Measurements from ENCODE around the gene KPRP. TPM values are rescaled to one million over a fixed set of nuclear protein-coding genes. Genes with fewer than 3 reads are reported as not detected.

The KPRP gene
- total and polyA plus RNA-seq, 7 experiments from 2014 or later = not detected

DNA sequence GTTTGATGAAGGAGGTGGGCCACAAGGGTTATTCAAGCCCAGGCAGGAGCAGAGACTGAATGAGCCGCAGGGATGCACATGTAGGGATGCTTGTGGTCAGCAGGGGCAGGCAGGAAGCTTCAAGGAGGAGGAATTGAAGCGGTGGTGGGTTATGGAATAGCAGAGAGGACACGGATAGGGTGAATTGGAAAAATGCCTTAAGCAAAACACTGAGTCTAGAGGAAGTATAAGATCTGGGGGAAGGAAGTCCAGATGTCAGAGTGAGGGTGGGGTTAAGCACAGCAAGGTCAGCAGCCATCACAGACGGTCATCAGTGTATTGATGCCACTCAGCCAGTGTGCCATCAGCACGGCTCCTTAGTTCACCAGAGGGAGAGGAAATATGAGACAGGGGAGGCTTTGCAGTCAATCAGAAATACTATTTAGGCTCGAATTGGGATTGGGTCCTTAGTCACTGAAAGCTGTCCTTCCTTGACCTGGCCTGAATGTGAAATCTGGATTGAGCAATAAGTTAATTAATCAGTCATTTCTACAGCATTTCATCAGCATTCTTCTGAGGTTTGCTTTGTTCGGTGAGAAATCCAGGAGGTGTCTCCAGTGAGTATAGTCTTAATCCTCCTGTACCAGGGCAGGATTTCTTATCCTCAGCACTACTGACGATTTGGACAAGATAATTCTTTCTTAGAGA is 11.2 kb downstream of the KPRP start:
- intact Hi-C loops (cut with micrococcal nuclease) = no loop called here
- H3K4me3 Mint-ChIP-seq = no peak overlapping the region
- CTCF ChIA-PET = no interaction called here

DNA sequence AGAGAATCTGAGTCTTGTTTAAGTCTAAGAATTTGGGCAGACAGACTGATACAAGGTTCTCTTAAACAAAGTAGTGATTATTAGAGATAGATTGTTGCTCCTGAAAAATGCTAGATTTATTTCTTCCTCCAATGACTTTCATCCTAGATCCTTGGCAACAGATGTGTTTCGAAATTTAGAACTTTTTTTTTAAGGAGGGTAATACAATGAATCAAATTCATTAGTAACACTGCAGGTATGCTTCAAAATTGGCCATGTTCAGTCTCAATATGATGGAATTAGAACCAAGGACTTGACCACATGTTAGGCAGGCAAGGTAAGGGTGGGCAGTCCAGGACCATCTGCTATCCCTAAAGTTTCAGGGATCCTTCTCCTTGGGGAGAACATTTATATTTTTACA is 12.6 kb downstream of the KPRP start:
- Mint-ChIP-seq H3K9me3 (peaks cover 0 to 11% (median 3%) of the 10 kb centered on the region in 11 donors), H3K4me1 (no peaks in the 10 kb centered on the region), H3K27ac (no peak overlapping the region), H3K36me3 (peaks cover 0 to 2% (median 0%) of the 10 kb centered on the region in 5 donors), H3K4me3 (no peak overlapping the region), H3K27me3 (peaks cover 0 to 34% (median 21%) of the 10 kb centered on the region in 5 donors)
- ChIA-PET POLR2A (no interaction called here), CTCF (no interaction called here)
- no peaks in the 10 kb centered on the region for H3K4me1 ChIP-seq (ENCODE audit: control insufficient read depth in 2 of 2, insufficient read depth in 2 of 2, low read length in 2 of 2)
- intact Hi-C loops (cut with micrococcal nuclease) = no loop called here
- ATAC-seq (no peak), DNase-seq (no peak)
- no peaks in the 10 kb centered on the region for H3K9me3 ChIP-seq (ENCODE audit: control insufficient read depth in 2 of 3, low read length in 3 of 3)
- no peaks in the 10 kb centered on the region for H3K36me3 ChIP-seq (ENCODE audit: control insufficient read depth in 2 of 3, insufficient read depth in 3 of 3, low read length in 3 of 3)
- H3K4me3 ChIP-seq (ENCODE audit: low read length) = no peak overlapping the region
- no peak overlapping the region for H3K27ac ChIP-seq (ENCODE audit: low read depth, low read length)
- no peaks in the 10 kb centered on the region for H3K27me3 ChIP-seq (ENCODE audit: control insufficient read depth in 2 of 2, insufficient read depth in 2 of 2, low read length in 2 of 2)

More for the DNA sequence above, 11.2 kb downstream of the KPRP start:
- H3K4me3 ChIP-seq (ENCODE audit: low read length) = no peak overlapping the region
- no peaks in the 10 kb centered on the region for H3K9me3 ChIP-seq (ENCODE audit: control insufficient read depth in 2 of 3, low read length in 3 of 3)
- POLR2A ChIA-PET = no interaction called here
- H3K36me3 ChIP-seq (ENCODE audit: control insufficient read depth in 2 of 3, insufficient read depth in 3 of 3, low read length in 3 of 3) = no peaks in the 10 kb centered on the region
- no peaks in the 10 kb centered on the region for H3K27me3 ChIP-seq (ENCODE audit: control insufficient read depth in 2 of 2, insufficient read depth in 2 of 2, low read length in 2 of 2)
- no peak overlapping the region for H3K27ac Mint-ChIP-seq
- H3K27me3 Mint-ChIP-seq = peaks cover 0 to 30% (median 14%) of the 10 kb centered on the region in 5 donors
- ATAC-seq = no peak
- H3K4me1 Mint-ChIP-seq = no peaks in the 10 kb centered on the region
- H3K4me1 ChIP-seq (ENCODE audit: control insufficient read depth in 2 of 2, insufficient read depth in 2 of 2, low read length in 2 of 2) = no peaks in the 10 kb centered on the region
- DNase-seq = no peak
- no peak overlapping the region for H3K27ac ChIP-seq (ENCODE audit: low read depth, low read length)
- peaks cover 0 to 3% (median 0%) of the 10 kb centered on the region in 5 donors for H3K36me3 Mint-ChIP-seq
- peaks cover 0 to 7% (median 2%) of the 10 kb centered on the region in 11 donors for H3K9me3 Mint-ChIP-seq

DNA sequence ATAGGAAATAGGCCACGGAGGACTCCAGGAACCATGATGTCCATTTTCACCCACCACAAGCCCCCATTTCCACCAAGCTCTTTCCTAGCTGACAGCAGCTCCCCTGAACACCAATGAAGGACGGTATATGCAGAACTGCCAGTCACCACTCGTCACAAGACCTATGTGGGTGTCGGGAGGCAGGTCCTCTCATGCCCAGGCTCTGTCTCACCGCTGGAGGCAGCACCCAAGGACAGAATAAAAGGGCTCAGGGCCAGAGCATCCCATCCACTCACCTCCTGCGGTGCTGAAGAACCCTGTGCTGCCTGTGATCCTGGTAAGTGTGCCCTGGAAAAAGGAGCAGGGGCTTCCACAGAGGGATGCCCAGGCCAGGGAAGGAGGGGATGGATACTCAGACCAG is 17.1 kb downstream of the KPRP start, which contains the start of gene LCE1F:
LCE1F (plus strand) TSS at position 266 of the 400 bp plus-strand sequence. CDS start 1,232 bp downstream, outside the sequence.
- no peak within 1 kb of the TSS for H3K4me3 Mint-ChIP-seq
- H3K4me1 ChIP-seq (ENCODE audit: control insufficient read depth in 2 of 2, insufficient read depth in 2 of 2, low read length in 2 of 2) = no peaks in the 10 kb centered on the region
- intact Hi-C loops (cut with micrococcal nuclease) = no loop called here
- ATAC-seq = no peak
- H3K27ac Mint-ChIP-seq = no peak within 1 kb of the TSS
- ChIA-PET POLR2A (no interaction called here), CTCF (no interaction called here)
- no peak for DNase-seq
- no peaks in the 10 kb centered on the region for H3K4me1 Mint-ChIP-seq
- no peak within 1 kb of the TSS for H3K4me3 ChIP-seq (ENCODE audit: low read length)
- H3K9me3 ChIP-seq (ENCODE audit: control insufficient read depth in 2 of 3, low read length in 3 of 3) = no peaks in the 10 kb centered on the region
- H3K27ac ChIP-seq (ENCODE audit: low read depth, low read length) = no peak within 1 kb of the TSS
- H3K27me3 Mint-ChIP-seq = peaks cover 4 to 47% (median 33%) of the 10 kb centered on the region in 5 donors
- H3K36me3 ChIP-seq (ENCODE audit: control insufficient read depth in 2 of 3, insufficient read depth in 3 of 3, low read length in 3 of 3) = no peaks in the 10 kb centered on the region
- H3K36me3 Mint-ChIP-seq = no peaks in the 10 kb centered on the region
- no peaks in the 10 kb centered on the region for H3K27me3 ChIP-seq (ENCODE audit: control insufficient read depth in 2 of 2, insufficient read depth in 2 of 2, low read length in 2 of 2)
- H3K9me3 Mint-ChIP-seq = peaks cover 0 to 11% (median 3%) of the 10 kb centered on the region in 11 donors

DNA sequence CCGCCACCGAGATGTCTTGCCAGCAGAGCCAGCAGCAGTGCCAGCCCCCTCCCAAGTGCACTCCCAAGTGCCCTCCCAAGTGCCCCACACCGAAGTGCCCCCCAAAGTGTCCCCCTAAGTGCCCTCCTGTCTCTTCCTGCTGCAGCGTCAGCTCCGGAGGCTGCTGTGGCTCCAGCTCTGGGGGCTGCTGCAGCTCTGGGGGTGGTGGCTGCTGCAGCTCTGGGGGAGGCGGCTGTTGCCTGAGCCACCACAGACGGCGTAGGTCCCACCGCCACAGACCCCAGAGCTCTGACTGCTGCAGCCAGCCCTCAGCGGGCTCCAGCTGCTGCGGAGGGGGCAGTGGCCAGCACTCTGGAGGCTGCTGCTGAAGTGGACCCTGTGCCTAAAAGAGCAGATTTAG is 18.5 kb downstream of the KPRP start:
- CTCF ChIA-PET = no interaction called here
- Histone ChIP-seq H3K27me3 (ENCODE audit: control insufficient read depth in 2 of 2, insufficient read depth in 2 of 2, low read length in 2 of 2) (no peaks in the 10 kb centered on the region), H3K4me1 (ENCODE audit: control insufficient read depth in 2 of 2, insufficient read depth in 2 of 2, low read length in 2 of 2) (no peaks in the 10 kb centered on the region), H3K36me3 (ENCODE audit: control insufficient read depth in 2 of 3, insufficient read depth in 3 of 3, low read length in 3 of 3) (no peaks in the 10 kb centered on the region), H3K9me3 (ENCODE audit: control insufficient read depth in 2 of 3, low read length in 3 of 3) (no peaks in the 10 kb centered on the region), H3K4me3 (ENCODE audit: low read length) (no peak overlapping the region), H3K27ac (ENCODE audit: low read depth, low read length) (no peak overlapping the region)
- Mint-ChIP-seq H3K4me3 (no peak overlapping the region), H3K4me1 (no peaks in the 10 kb centered on the region), H3K9me3 (peaks cover 0 to 11% (median 3%) of the 10 kb centered on the region in 11 donors), H3K27ac (no peak overlapping the region), H3K27me3 (peaks cover 6 to 53% (median 37%) of the 10 kb centered on the region in 5 donors), H3K36me3 (no peaks in the 10 kb centered on the region)
- DNase-seq (no peak), ATAC-seq (no peak)
- intact Hi-C loops (cut with micrococcal nuclease) = no loop called here
- POLR2A ChIA-PET = no interaction called here

DNA sequence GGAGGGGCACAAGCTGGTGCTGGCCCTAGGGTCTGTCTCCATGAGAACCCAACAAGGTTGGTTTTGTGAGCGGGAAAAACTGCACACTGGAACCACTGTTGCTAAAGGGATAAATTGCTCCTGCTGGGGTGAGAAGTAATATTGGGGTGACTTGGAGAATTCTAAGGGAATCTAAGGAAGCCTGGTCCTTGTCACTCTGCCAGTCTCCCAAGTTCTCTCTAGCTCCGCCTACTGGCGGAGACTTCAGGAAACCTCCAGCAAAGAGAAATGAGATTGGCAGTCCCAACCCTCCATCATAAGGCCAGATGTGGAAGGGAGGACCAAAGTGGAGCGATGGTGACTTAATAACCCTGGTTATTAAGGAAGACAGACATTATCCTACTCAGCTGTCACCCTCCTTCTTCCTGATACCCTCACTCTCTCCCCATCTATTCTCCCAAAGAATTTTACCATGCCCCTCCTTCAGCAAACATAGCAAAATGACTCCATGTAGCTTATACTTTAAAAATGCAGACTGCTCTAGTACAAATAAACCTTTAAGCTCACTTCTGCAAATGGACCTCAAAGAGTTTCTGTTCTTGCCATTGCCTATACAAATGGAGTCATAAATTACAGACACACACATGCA is 19.8 kb downstream of the KPRP start:
- no peak overlapping the region for H3K4me3 Mint-ChIP-seq
- H3K36me3 Mint-ChIP-seq = no peaks in the 10 kb centered on the region
- Histone ChIP-seq H3K27me3 (ENCODE audit: control insufficient read depth in 2 of 2, insufficient read depth in 2 of 2, low read length in 2 of 2) (no peaks in the 10 kb centered on the region), H3K9me3 (ENCODE audit: control insufficient read depth in 2 of 3, low read length in 3 of 3) (no peaks in the 10 kb centered on the region), H3K36me3 (ENCODE audit: control insufficient read depth in 2 of 3, insufficient read depth in 3 of 3, low read length in 3 of 3) (no peaks in the 10 kb centered on the region), H3K4me3 (ENCODE audit: low read length) (no peak overlapping the region), H3K27ac (ENCODE audit: low read depth, low read length) (no peak overlapping the region), H3K4me1 (ENCODE audit: control insufficient read depth in 2 of 2, insufficient read depth in 2 of 2, low read length in 2 of 2) (no peaks in the 10 kb centered on the region)
- ChIA-PET CTCF (no interaction called here), POLR2A (no interaction called here)
- H3K27ac Mint-ChIP-seq = no peak overlapping the region
- no peaks in the 10 kb centered on the region for H3K4me1 Mint-ChIP-seq
- ATAC-seq (no peak), DNase-seq (no peak)
- intact Hi-C loops (cut with micrococcal nuclease) = no loop called here
- H3K27me3 Mint-ChIP-seq = peaks cover 6 to 62% (median 44%) of the 10 kb centered on the region in 5 donors
- H3K9me3 Mint-ChIP-seq = peaks cover 0 to 11% (median 2%) of the 10 kb centered on the region in 11 donors

DNA sequence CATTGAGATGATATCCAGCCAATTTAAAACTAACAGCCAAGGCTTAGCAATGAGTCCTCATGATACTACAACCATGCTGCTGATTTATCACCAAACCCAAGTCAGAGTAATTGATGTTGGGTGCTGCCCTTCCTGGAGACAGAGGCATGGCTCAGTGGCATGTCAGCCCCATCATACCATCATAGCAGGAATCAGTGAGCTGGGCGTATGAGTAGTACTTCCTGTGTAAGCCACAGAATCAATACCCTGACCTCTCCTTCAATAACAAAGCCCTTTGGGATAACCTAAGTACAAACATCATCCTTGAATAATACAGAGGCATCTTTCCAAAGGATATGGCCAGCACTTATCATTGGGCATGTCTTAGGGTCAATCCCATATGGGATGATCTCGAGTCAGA is 25.3 kb downstream of the KPRP start:
- DNase-seq (no peak), ATAC-seq (no peak)
- Mint-ChIP-seq H3K27ac (no peak overlapping the region), H3K9me3 (peaks cover 0 to 3% (median 0%) of the 10 kb centered on the region in 11 donors), H3K4me3 (no peak overlapping the region), H3K36me3 (no peaks in the 10 kb centered on the region), H3K4me1 (no peaks in the 10 kb centered on the region), H3K27me3 (peaks cover 19 to 74% (median 60%) of the 10 kb centered on the region in 5 donors)
- ChIA-PET CTCF (no interaction called here), POLR2A (no interaction called here)
- H3K9me3 ChIP-seq (ENCODE audit: control insufficient read depth in 2 of 3, low read length in 3 of 3) = no peaks in the 10 kb centered on the region
- H3K4me1 ChIP-seq (ENCODE audit: control insufficient read depth in 2 of 2, insufficient read depth in 2 of 2, low read length in 2 of 2) = no peaks in the 10 kb centered on the region
- intact Hi-C loops (cut with micrococcal nuclease) = no loop called here
- no peak overlapping the region for H3K27ac ChIP-seq (ENCODE audit: low read depth, low read length)
- H3K36me3 ChIP-seq (ENCODE audit: control insufficient read depth in 2 of 3, insufficient read depth in 3 of 3, low read length in 3 of 3) = no peaks in the 10 kb centered on the region
- H3K4me3 ChIP-seq (ENCODE audit: low read length) = no peak overlapping the region
- H3K27me3 ChIP-seq (ENCODE audit: control insufficient read depth in 2 of 2, insufficient read depth in 2 of 2, low read length in 2 of 2) = no peaks in the 10 kb centered on the region

DNA sequence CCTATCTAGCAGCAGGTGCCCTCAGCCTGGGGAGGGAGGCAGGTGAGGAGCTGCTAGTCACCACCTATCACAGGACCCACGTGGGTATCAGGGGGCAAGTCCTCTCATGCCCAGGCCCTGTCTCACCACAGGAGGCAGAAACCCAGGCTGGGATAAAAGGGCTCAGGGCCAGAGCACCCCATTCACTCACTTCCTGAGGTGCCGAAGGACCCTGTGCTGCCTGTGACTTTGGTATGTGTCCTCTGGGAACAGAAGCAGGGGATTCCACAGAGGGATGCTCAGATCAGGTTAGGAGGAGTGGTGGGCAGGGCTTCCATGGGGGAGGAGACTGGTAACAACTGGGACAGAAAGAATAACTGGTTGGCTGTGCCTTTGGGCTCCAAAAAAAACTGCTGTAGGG is 28.3 kb downstream of the KPRP start, which contains the start of gene LCE1E:
LCE1E (plus strand) TSS at position 181 of the 400 bp plus-strand sequence. CDS start 1,043 bp downstream, outside the sequence.
- Histone ChIP-seq H3K36me3 (ENCODE audit: control insufficient read depth in 2 of 3, insufficient read depth in 3 of 3, low read length in 3 of 3) (no peaks in the 10 kb centered on the region), H3K27ac (ENCODE audit: low read depth, low read length) (no peak within 1 kb of the TSS), H3K27me3 (ENCODE audit: control insufficient read depth in 2 of 2, insufficient read depth in 2 of 2, low read length in 2 of 2) (peaks cover 0 to 3% of the 10 kb centered on the region in 2 donors), H3K4me3 (ENCODE audit: low read length) (no peak within 1 kb of the TSS), H3K9me3 (ENCODE audit: control insufficient read depth in 2 of 3, low read length in 3 of 3) (no peaks in the 10 kb centered on the region), H3K4me1 (ENCODE audit: control insufficient read depth in 2 of 2, insufficient read depth in 2 of 2, low read length in 2 of 2) (no peaks in the 10 kb centered on the region)
- intact Hi-C loops (cut with micrococcal nuclease) = no loop called here
- no peak for DNase-seq
- H3K4me3 Mint-ChIP-seq = no peak within 1 kb of the TSS
- H3K9me3 Mint-ChIP-seq = peaks cover 0 to 1% (median 0%) of the 10 kb centered on the region in 11 donors
- no peaks in the 10 kb centered on the region for H3K36me3 Mint-ChIP-seq
- CTCF ChIA-PET = no interaction called here
- POLR2A ChIA-PET = no interaction called here
- H3K27ac Mint-ChIP-seq = no peak within 1 kb of the TSS
- H3K4me1 Mint-ChIP-seq = no peaks in the 10 kb centered on the region
- H3K27me3 Mint-ChIP-seq = peaks cover 13 to 77% (median 51%) of the 10 kb centered on the region in 5 donors
- no peak for ATAC-seq
